Endothelial cell of umbilical vein (primary cell): Measurements from ENCODE around the gene MMD. TPM values are rescaled to one million over a fixed set of nuclear protein-coding genes. Genes with fewer than 3 reads are reported as not detected.

Experiments
- BruUV-seq: library from RNA; stranded (reverse); fragments of 400-500 nt; replicated peaks from 2 replicates; lab custom pipeline; 2021; lab: Mats Ljungman, UMichigan
- CTCF ChIA-PET: fragments of 300-600, 350-600 bp; sonication (Branson Sonifier 250); formaldehyde crosslinking; loops from one replicate; lab custom pipeline; 2021; ENCODE audit warnings: antibody characterized with exemption, inconsistent platforms; lab: Charles Lee
- POLR2A ChIA-PET: fragments of 300-600, 350-600 bp; sonication (Branson Sonifier 250); formaldehyde crosslinking; loops from one replicate; lab custom pipeline; 2021; ENCODE audit warnings: antibody characterized with exemption, inconsistent platforms; lab: Charles Lee
- DNase-seq: peaks from one replicate; pipeline ENCODE4 v3.0.0-alpha.2; 2011; ENCODE audit warnings: low read depth, low spot score
- FAIRE-seq: peaks from 2 replicates; lab custom pipeline; 2011; peaks lifted over from hg19 to GRCh38; lab: Jason Lieb, UNC
- H2AFZ ChIP-seq: 2 replicates; pipeline ENCODE4 v1.6.0; 2012; ENCODE audit warnings: low read depth, low read length, control low read depth, inconsistent platforms
- H3K27ac ChIP-seq: 2 replicates; pipeline ENCODE4 v1.5.1; 2011; ENCODE audit warnings: low read depth, mild to moderate bottlenecking, control low read depth, low read length, moderate library complexity; ENCODE audit not compliant: insufficient read depth
- H3K27me3 ChIP-seq, 2 experiments: 2 replicates each; pipeline versions ENCODE4 v1.6.0 to v1.6.1; 2011; ENCODE audit warnings: low read length in 2 of 2, mixed read lengths in 1 of 2; ENCODE audit not compliant: control insufficient read depth in 2 of 2, insufficient read depth in 2 of 2
- H3K36me3 ChIP-seq, 2 experiments: 2 replicates in 1 of 2; 3 replicates in 1 of 2; pipeline ENCODE4 v1.5.1; 2011; ENCODE audit warnings: low read length in 2 of 2, mild to moderate bottlenecking in 1 of 2, moderate library complexity in 1 of 2; ENCODE audit not compliant: control insufficient read depth in 2 of 2, insufficient read depth in 2 of 2; ENCODE audit errors: extremely low read depth in 1 of 2
- H3K4me1 ChIP-seq: 3 replicates; pipeline ENCODE4 v1.5.1; 2011; ENCODE audit warnings: mild to moderate bottlenecking, low read length; ENCODE audit not compliant: control insufficient read depth, insufficient read depth; ENCODE audit errors: extremely low read depth
- H3K4me2 ChIP-seq: 2 replicates; pipeline ENCODE4 v1.6.1; 2011; ENCODE audit warnings: low read length, control low read depth, mixed read lengths; ENCODE audit not compliant: insufficient read depth
- H3K4me3 ChIP-seq, 3 experiments: fragments of 200-600 bp in 1 of 3; sonication (generic), shearing (Covaris generic) in 1 of 3; replicated peaks in 1 of 3; 2 replicates each; pipeline ENCODE4 v1.5.1; 2011 to 2016; ENCODE audit warnings: control low read depth in 3 of 3, low read length in 3 of 3, mild to moderate bottlenecking in 2 of 3, inconsistent platforms in 1 of 3, low read depth in 1 of 3, moderate library complexity in 1 of 3; ENCODE audit not compliant: insufficient read depth in 1 of 3
- H3K79me2 ChIP-seq: 2 replicates; pipeline ENCODE4 v1.6.0; 2012; ENCODE audit warnings: low read length, inconsistent platforms; ENCODE audit not compliant: control insufficient read depth, insufficient read depth
- H3K9ac ChIP-seq: replicated peaks from 2 replicates; pipeline ENCODE3; 2011; ENCODE audit warnings: low read length, control low read depth; ENCODE audit not compliant: insufficient read depth; ENCODE audit errors: extremely low read depth
- H3K9me1 ChIP-seq: replicated peaks from 3 replicates; pipeline ENCODE4 v1.6.0; 2011; ENCODE audit warnings: mild to moderate bottlenecking, low read length; ENCODE audit not compliant: control insufficient read depth, insufficient read depth; ENCODE audit errors: extremely low read depth
- H3K9me3 ChIP-seq: replicated peaks from 2 replicates; pipeline ENCODE4 v1.5.1; 2012; ENCODE audit warnings: low read length, inconsistent platforms; ENCODE audit not compliant: control insufficient read depth, insufficient read depth
- H4K20me1 ChIP-seq: replicated peaks from 2 replicates; pipeline ENCODE3; 2011; ENCODE audit warnings: mild to moderate bottlenecking, low read length; ENCODE audit not compliant: control insufficient read depth, insufficient read depth; ENCODE audit errors: extremely low read depth
- EZH2 ChIP-seq: IDR thresholded peaks from 2 replicates; pipeline ENCODE4 v1.6.1; 2012; ENCODE audit warnings: borderline replicate concordance, low read depth, mild to moderate bottlenecking, moderate library complexity, low read length, inconsistent platforms; ENCODE audit not compliant: severe bottlenecking
- FOS ChIP-seq: IDR thresholded peaks from 2 replicates; pipeline ENCODE4 v1.6.1; 2011; ENCODE audit warnings: mild to moderate bottlenecking, low read length, moderate library complexity, borderline replicate concordance; ENCODE audit not compliant: insufficient read depth
- GATA2 ChIP-seq: IDR thresholded peaks from 2 replicates; pipeline ENCODE4 v1.7.0; 2011; ENCODE audit warnings: low read depth, mild to moderate bottlenecking, moderate library complexity, mixed read lengths, low read length; ENCODE audit not compliant: insufficient read length, insufficient read depth
- JUN ChIP-seq: IDR thresholded peaks from 2 replicates; pipeline ENCODE4 v1.6.1; 2011; ENCODE audit warnings: borderline replicate concordance, low read depth; ENCODE audit not compliant: insufficient read length, insufficient read depth
- MYC ChIP-seq: IDR thresholded peaks from one replicate; pipeline ENCODE4 v1.6.1; 2011; ENCODE audit warnings: mild to moderate bottlenecking, low read depth, low read length
- POLR2A ChIP-seq: IDR thresholded peaks from 2 replicates; pipeline ENCODE4 v1.6.1; 2012; ENCODE audit warnings: low read depth, mild to moderate bottlenecking, control low read depth, low read length
- POLR2AphosphoS5 ChIP-seq: IDR thresholded peaks from 2 replicates; pipeline ENCODE4 v1.6.1; 2012; ENCODE audit warnings: low read depth, mild to moderate bottlenecking, control low read depth, low read length, moderate library complexity; ENCODE audit not compliant: insufficient read depth
- dilution Hi-C: fragments of 300-500 bp; cut with MboI; formaldehyde crosslinking; loops from one replicate; pipeline ENCODE4 v1.15.0; 2019; ENCODE audit warnings: low sequenced_read_pairs; ENCODE audit not compliant: extremely low pct_ligation_motif_present
- intact Hi-C: fragments of 100-400 bp; cut with micrococcal nuclease; formaldehyde crosslinking; loops from one replicate; pipeline ENCODE4 v1.10.0; 2022
- polyA plus RNA-seq, 4 experiments: library from polyadenylated mRNA; depleted of rRNA in 3 of 4; stranded (reverse) in 3 of 4; unstranded in 1 of 4; fragments of >200 nt; gene quantifications; 2 replicates each; pipeline versions ENCODE4 v1.2.1 to v1.2.3, GENCODE V29; 2011 to 2012; ENCODE audit warnings: missing spikeins in 1 of 4
- total RNA-seq: library from RNA; stranded (reverse); gene quantifications from 2 replicates; pipeline ENCODE4 v1.2.3, GENCODE V29; 2021
- TF ChIP-seq, protein P1 (sequence below), 2 donors: IDR thresholded peaks; 1 replicate in 1 of 2; 2 replicates in 1 of 2; pipeline ENCODE4 v1.5.1; 2011; ENCODE audit warnings: low read length in 2 of 2, mild to moderate bottlenecking in 2 of 2, moderate library complexity in 2 of 2, control low read depth in 1 of 2, inconsistent platforms in 1 of 2, low read depth in 1 of 2; ENCODE audit not compliant: insufficient read depth in 1 of 2; ENCODE audit errors: extremely low read depth in 1 of 2
- TF ChIP-seq, protein P2 (sequence below): IDR thresholded peaks from 2 replicates; pipeline ENCODE4 v1.6.1; 2011; ENCODE audit not compliant: insufficient read depth, insufficient read length

The MMD gene
- total and polyA plus RNA-seq, 2 donors (not counting 3 experiments of a cell fraction or from before 2014, with no cell fraction given): 5.6 to 9.3 TPM

DNA sequence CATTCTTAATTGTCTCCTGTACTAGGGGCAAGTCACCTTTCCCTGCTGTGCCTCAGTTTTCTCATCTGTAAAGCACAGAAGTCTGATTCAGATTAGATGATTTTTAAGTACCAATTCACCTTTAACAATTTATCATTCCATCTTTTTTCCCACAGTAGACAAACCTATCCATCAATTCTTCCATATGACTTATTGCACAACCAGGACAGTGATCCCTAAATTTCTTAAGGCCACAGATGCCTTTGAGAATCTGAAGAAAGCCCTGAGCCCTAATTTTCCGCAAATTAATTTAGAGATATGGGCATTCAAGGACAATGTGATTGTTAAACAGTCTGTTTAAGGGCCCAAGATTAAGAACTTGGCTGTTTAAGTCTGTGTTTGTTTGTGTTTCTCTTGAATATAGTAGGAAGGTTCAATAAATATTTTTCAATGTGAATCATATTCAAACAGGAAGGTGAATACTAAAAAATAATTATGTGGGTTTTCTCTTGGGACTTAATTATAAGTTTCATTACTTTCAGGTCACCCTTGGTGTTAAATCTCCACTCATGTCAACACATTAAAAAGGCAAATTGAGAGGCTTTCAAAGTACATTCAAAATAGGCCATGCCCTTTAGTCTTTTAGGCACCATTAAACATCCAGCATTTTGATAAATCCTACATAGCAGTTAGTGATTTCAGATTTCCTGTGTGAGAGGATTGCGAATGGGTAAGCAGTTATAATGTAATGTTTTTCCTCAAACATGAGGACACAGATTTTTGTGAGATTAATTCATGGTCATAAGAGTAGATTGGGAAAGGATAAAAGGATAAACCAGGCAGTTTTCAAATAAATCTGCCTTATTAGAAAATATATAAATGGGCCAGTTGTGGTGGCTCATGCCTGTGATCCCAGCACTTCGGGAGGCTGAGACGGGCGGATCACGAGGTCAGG lies 34.9 kb upstream of the MMD start:
- Histone ChIP-seq H3K9ac (no peak overlapping the region), H3K4me3 (no peak overlapping the region), H3K27ac (no peak overlapping the region), H3K79me2 (no peaks in the 10 kb centered on the region), H3K27me3 (no peaks in the 10 kb centered on the region), H3K36me3 (no peaks in the 10 kb centered on the region), H4K20me1 (no peaks in the 10 kb centered on the region), H3K9me1 (no peaks in the 10 kb centered on the region), H3K4me2 (no peak overlapping the region), H3K4me1 (peaks cover 9% of the 10 kb centered on the region), H2AFZ (no peak overlapping the region), H3K9me3 (no peaks in the 10 kb centered on the region)
- intact Hi-C loops: no loop called here
- dilution Hi-C loops: no loop called here
- no peak for FAIRE-seq
- TF ChIP-seq POLR2A: no peak
- no peak for TF ChIP-seq JUN
- TF ChIP-seq GATA2: no peak
- CTCF ChIA-PET: no interaction called here
- POLR2A ChIA-PET: no interaction called here
- no TSS peak for BruUV-seq
- DNase-seq: no peak

DNA sequence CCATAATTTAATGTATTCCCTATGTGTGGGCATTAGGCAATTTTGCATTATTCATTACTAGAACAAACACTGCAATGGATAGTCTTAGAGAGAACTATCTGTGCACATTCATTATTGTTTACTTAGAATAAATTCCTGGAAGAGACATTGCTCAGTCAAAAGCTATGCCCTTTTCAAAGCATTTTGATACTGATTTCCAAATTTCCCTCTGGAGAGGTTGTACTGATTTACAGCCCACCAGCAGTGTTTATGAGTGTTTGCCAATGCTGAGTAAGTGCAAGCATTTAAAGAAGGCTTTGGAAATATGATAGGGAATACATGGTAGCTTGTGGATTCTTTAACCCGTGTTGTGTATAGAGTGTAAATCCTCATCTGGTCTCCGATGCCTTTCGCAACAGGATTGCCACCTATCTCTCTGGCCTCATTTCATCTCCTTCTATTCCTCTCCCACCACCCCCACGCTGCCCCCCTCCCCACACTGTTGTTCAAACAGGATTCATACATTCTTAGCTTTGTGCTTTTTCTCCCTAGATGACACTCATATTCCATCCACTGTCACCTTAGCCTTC lies 33.4 kb upstream of the MMD start:
- Histone ChIP-seq H3K27me3 (no peaks in the 10 kb centered on the region), H3K79me2 (no peaks in the 10 kb centered on the region), H3K9ac (no peak overlapping the region), H3K4me2 (no peak overlapping the region), H3K9me1 (no peaks in the 10 kb centered on the region), H3K9me3 (no peaks in the 10 kb centered on the region), H2AFZ (no peak overlapping the region), H4K20me1 (no peaks in the 10 kb centered on the region), H3K27ac (no peak overlapping the region), H3K4me3 (no peak overlapping the region), H3K36me3 (no peaks in the 10 kb centered on the region), H3K4me1 (peaks cover 9% of the 10 kb centered on the region)
- CTCF ChIA-PET: no interaction called here
- FAIRE-seq: no peak
- intact Hi-C loops: no loop called here
- DNase-seq: no peak
- dilution Hi-C loops: no loop called here
- TF ChIP-seq MYC (no peak), POLR2AphosphoS5 (no peak), POLR2A (no peak), JUN (no peak), FOS (no peak), EZH2 (no peak), GATA2 (no peak)
- TF ChIP-seq, protein P1, sequence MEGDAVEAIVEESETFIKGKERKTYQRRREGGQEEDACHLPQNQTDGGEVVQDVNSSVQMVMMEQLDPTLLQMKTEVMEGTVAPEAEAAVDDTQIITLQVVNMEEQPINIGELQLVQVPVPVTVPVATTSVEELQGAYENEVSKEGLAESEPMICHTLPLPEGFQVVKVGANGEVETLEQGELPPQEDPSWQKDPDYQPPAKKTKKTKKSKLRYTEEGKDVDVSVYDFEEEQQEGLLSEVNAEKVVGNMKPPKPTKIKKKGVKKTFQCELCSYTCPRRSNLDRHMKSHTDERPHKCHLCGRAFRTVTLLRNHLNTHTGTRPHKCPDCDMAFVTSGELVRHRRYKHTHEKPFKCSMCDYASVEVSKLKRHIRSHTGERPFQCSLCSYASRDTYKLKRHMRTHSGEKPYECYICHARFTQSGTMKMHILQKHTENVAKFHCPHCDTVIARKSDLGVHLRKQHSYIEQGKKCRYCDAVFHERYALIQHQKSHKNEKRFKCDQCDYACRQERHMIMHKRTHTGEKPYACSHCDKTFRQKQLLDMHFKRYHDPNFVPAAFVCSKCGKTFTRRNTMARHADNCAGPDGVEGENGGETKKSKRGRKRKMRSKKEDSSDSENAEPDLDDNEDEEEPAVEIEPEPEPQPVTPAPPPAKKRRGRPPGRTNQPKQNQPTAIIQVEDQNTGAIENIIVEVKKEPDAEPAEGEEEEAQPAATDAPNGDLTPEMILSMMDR (IDR thresholded peaks at IDR 0.05; ENCODE audit: extremely low read depth in 1 of 2, insufficient read depth in 1 of 2, low read depth in 1 of 2, low read length in 2 of 2): no peak
- TF ChIP-seq, protein P2, sequence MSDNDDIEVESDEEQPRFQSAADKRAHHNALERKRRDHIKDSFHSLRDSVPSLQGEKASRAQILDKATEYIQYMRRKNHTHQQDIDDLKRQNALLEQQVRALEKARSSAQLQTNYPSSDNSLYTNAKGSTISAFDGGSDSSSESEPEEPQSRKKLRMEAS: no peak
- POLR2A ChIA-PET: no interaction called here
- BruUV-seq: no TSS peak
